GM12801 (cell line): ENCODE data around the gene VPS13C.

Experiments used
- CTCF ChIP-seq: IDR thresholded peaks from one replicate; pipeline ENCODE4 v1.5.1; 2011; ENCODE audit warnings: control low read depth; ENCODE audit not compliant: insufficient read length; ENCODE audit errors: extremely low read depth

Gene VPS13C

GRCh38 chr15:61989667-61990066 lies 70.6 kb downstream of the VPS13C start:
- no peak for TF ChIP-seq CTCF

- no peak for TF ChIP-seq CTCF
These were observed 72.4 kb downstream of the VPS13C start for GRCh38 chr15:61987824-61988223.

- TF ChIP-seq CTCF: no peak
These were observed 77.2 kb downstream of the VPS13C start for GRCh38 chr15:61983081-61983480.

GRCh38 chr15:61978225-61978624 lies 82.0 kb downstream of the VPS13C start:
- TF ChIP-seq CTCF: no peak

- no peak for TF ChIP-seq CTCF
These were observed 85.5 kb downstream of the VPS13C start for GRCh38 chr15:61974759-61975158.

GRCh38 chr15:61974118-61974517 lies 86.1 kb downstream of the VPS13C start:
- no peak for TF ChIP-seq CTCF

GRCh38 chr15:61951949-61952348 lies 108.3 kb downstream of the VPS13C start:
- TF ChIP-seq CTCF: no peak

GRCh38 chr15:61946778-61947177 lies 113.5 kb downstream of the VPS13C start:
- TF ChIP-seq CTCF: no peak
